GM12872 (cell line): ENCODE measurements around the gene ANGEL1.

Experiments used
- TF ChIP-seq, protein P1 (sequence below): IDR thresholded peaks from 3 replicates; pipeline ENCODE4 v1.5.1; 2011; ENCODE audit warnings: low read depth, mild to moderate bottlenecking, low read length, moderate library complexity; ENCODE audit not compliant: insufficient read depth

ANGEL1 gene, protein sequence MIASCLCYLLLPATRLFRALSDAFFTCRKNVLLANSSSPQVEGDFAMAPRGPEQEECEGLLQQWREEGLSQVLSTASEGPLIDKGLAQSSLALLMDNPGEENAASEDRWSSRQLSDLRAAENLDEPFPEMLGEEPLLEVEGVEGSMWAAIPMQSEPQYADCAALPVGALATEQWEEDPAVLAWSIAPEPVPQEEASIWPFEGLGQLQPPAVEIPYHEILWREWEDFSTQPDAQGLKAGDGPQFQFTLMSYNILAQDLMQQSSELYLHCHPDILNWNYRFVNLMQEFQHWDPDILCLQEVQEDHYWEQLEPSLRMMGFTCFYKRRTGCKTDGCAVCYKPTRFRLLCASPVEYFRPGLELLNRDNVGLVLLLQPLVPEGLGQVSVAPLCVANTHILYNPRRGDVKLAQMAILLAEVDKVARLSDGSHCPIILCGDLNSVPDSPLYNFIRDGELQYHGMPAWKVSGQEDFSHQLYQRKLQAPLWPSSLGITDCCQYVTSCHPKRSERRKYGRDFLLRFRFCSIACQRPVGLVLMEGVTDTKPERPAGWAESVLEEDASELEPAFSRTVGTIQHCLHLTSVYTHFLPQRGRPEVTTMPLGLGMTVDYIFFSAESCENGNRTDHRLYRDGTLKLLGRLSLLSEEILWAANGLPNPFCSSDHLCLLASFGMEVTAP

DNA sequence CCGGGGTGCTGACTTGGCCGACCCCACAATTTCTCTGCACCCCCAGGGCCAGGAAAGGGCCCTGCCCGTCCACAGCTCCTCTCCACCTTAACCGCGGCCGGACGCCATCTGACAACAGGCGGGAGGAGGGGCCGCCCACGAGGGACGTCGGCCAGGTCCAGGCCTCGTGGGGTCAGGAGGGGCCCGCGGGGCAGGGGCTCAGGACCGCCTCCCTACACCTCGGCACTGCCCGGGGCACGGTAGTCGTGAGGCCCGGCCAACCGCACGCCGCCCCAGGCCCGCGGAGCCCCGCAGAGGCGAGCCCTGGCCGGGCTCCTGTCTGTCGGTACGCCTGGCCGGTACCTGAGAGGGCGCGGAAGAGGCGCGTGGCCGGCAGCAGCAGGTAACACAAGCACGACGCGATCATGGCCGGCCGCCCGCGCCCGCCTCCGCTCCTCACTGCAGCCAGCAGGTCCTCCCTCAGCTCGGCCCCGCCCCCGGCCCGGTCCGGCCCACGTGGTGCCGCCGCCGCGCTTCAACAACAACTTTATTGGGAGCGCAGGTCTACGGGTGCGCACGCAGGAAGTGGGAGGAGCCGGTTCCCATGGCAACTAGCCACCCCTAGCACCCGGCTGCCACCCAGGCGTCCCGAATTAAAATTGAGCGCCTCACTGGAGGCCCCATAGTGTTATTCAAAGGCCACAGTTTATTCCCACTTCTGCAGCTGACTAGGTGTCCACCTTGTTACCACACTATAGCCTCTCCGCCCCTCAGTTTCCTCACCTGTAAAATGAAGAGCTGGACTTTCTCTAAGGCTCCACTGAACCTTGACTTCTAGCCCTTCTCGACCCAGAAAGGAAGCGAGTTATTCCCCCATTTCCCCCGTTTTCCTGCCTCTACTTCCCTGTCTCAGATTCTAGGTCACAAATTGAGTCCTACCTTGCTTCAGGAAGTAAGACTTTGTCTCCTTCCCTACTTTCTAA, at the start of gene ANGEL1:
Gene ANGEL1, minus strand, starts transcription at position 461 of the 962 bp plus-strand sequence. Its CDS starts 55 bp downstream, at position 406.
- TF ChIP-seq, protein P1, sequence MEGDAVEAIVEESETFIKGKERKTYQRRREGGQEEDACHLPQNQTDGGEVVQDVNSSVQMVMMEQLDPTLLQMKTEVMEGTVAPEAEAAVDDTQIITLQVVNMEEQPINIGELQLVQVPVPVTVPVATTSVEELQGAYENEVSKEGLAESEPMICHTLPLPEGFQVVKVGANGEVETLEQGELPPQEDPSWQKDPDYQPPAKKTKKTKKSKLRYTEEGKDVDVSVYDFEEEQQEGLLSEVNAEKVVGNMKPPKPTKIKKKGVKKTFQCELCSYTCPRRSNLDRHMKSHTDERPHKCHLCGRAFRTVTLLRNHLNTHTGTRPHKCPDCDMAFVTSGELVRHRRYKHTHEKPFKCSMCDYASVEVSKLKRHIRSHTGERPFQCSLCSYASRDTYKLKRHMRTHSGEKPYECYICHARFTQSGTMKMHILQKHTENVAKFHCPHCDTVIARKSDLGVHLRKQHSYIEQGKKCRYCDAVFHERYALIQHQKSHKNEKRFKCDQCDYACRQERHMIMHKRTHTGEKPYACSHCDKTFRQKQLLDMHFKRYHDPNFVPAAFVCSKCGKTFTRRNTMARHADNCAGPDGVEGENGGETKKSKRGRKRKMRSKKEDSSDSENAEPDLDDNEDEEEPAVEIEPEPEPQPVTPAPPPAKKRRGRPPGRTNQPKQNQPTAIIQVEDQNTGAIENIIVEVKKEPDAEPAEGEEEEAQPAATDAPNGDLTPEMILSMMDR: no peak

DNA sequence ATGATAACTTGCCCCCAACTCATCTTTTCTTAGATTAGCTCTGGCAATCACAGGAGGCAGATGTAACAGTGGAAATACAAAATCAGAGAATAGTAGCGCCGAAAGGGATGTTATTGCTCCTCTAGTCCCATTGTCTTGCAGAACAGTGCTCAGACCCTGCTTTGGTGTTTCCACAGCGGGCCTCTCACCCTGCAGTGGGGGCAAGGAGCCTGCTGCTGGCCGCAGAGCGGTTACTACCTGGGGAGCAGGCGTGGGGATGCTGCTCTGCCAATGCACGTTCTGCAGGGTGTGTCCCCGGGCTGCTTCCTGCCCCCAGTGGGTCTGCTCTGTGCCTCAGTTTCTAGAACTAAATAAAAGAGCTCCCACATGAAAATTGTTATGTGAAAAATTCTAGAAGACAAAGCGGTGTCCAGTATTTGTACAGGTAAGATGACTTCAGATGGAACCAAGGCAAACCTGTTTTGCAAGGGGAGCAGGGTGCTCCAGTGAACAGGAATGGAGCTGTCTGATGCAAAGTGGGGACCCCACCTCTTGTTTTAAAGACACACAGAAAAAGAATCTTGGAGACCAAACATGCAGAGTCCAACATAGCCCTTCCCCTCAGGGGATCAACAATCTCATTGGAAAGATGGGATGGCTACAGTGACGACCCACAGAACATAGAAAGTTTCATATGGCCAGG, 49.0 kb upstream of the ANGEL1 start:
- TF ChIP-seq, protein P1: no peak

DNA sequence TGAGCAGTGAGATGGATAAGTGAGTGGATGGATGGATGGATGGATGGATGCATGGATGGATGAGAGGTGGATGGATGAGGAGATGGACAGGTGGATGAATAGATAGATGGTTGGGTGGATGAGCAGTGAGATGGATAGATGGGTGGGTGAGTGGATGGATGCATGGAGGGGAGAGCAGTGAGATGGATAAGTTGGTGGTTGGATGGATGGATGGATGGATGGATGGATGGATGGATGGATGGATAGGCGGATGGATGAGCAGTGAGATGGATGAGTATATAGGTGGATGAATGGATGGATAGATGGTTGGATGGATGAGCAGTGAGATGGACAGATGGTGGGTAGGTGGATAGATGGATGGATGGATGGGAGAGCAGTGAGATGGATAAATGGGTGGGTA, 44.1 kb upstream of the ANGEL1 start:
- TF ChIP-seq, protein P1: no peak

DNA sequence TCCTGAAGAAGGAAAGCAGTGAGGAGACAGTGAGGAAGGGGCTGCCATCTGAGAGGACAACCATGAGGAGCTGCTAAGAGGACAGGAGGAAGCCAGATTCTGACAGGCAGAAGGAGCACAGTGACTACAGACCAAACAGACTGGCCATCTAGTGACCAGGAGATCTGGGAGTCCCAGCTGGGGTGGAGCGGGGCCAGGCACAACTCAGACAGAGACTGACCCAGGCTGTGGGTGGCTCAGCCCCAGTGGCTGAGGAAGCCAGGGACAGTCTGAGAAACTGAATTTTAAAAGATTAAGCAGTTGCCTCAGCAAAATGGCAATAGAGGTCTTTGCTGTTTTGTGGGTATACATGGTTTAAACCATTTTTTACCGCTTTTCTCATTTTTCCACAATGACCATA, 42.4 kb upstream of the ANGEL1 start:
- TF ChIP-seq, protein P1: no peak

DNA sequence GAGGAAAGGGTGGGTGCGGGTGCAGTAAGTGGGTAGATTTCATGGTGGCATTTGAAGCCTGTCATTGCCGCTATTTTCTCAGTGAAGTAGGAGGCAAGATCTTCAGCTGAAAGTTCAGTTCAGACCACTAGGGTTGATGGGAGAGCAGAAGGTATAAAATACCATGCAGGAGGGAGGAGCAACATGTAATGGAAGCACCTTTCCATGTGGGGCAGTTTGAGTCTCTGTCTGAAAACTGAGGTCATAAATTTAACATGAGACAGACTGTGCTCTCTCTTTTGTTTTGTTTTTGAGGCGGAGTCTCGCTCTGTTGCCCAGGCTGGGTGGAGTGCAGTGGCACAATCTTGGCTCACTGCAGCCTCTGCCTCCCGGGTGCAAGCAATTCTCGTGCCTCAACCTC, 36.2 kb upstream of the ANGEL1 start:
- TF ChIP-seq, protein P1: no peak

DNA sequence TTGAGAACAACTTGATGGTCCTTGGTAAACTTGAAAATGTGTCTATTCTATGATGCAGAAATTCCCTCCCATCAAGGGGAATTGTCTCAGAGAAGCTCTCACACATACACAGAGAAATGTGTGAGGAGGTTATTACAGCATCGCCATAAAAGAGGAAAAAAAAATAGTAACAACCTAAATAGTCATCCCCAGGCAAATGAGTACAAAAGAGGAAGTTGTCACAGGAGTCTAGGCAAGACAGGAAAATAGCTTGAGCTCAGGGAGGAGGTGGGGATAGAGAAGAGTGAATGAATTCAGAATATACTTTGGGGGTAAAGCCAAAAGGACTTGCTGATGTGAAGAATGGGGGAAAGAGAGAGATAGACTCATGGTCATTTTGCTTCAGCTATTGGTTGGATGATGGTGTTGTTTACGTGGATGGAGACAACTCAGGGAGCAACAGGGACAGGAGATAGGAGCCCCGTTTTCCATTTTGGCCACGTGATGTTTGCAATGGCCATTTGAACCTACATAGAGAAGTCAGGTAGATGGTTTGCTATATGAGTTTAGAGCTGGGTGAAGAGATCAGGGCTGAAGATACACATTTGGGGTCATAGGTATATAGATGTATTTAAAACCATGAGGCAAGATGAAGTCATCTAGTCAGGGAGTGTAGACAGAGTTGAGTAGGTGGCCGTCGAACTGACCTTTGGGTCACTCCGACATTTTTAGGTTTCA, 33.8 kb upstream of the ANGEL1 start:
- TF ChIP-seq, protein P1: no peak
